Activated gamma-delta T cell treated with anti-CD3 and anti-CD28 coated beads, Interleukin-2, amount 50 U/mL, for 16 hours (primary cell): ENCODE data around the gene ATG4B.
"Not testable (repeated sequence)": the region's sequence is repeated elsewhere in the genome, so short reads cannot be mapped to it uniquely, and the experiment has no call there.

ENCODE experiments used
- DNase-seq: peaks from one replicate; pipeline ENCODE4 v3.0.0-alpha.2; 2020; ENCODE audit warnings: low read depth

Gene ATG4B

GRCh38 chr2:241640165-241640795, 2.8 kb downstream of the ATG4B start:
- no peak for DNase-seq

- DNase-seq: no peak
These were observed 4.1 kb downstream of the ATG4B start for GRCh38 chr2:241641631-241642030.

DNA sequence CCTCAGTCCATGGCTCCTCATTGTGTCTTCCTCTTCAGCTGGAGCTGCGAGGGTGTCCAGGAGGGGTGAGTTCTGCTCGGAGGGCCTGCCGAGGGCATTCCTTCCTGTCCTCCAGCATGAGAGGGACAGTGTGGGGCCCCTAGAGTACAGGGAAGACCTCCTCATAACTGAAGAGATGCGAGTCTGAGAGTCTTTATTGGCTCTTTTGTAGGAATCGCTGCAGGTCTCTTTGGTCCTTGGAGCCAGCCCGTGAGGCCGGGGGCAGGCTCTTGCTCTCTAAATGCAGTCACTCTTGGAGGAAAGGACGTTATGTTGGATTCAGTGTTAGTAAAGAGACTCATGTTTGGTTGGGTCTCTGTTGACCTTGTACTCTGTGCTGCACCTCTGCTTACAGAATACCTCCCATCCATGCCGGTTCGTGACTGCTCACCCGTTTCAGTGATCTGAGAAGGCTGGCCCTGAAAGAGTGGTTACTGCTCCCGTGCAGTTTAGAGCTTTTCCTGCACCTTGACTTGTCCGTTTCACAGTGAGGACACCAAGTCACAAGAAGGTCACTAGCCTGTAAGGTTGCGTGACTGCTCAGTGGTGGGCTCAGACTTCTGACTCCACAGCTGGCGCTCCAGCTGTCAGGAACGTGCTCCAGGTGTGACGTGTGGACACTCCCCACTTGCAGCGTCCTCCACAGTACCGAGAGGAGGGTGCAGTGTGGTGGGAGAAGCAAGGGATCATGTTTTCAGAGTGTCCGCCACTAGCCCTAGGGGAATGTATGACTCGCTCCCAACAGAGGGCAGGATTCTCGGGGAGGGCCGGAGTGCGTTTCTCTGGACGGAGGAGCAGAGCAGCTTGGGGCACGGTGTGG, 7.8 kb downstream of the ATG4B start:
- no peak for DNase-seq

- DNase-seq: no peak
These were observed 8.6 kb downstream of the ATG4B start for GRCh38 chr2:241645915-241646645.

GRCh38 chr2:241648453-241648852, 11.0 kb downstream of the ATG4B start:
- no peak for DNase-seq

DNA sequence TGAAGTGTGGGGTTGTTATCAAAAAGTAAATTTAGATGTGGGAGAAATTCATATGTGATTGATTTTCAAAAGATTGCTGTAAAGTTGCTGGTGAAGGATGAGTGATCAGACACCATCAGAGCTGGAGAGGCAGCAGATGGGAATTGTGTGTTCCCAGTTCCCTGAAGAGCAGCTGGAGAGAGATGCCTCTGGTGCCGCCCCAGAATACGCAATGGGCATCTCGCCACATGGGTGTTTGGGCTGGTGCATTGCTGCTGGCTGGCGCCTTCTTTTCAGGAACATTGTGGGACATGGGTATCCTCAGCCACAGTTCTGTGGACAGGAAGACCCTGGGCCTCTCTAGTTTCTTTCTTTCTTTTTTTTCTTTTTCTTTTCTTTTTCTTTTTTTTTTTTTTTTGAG, 11.9 kb downstream of the ATG4B start:
- DNase-seq: no peak

DNA sequence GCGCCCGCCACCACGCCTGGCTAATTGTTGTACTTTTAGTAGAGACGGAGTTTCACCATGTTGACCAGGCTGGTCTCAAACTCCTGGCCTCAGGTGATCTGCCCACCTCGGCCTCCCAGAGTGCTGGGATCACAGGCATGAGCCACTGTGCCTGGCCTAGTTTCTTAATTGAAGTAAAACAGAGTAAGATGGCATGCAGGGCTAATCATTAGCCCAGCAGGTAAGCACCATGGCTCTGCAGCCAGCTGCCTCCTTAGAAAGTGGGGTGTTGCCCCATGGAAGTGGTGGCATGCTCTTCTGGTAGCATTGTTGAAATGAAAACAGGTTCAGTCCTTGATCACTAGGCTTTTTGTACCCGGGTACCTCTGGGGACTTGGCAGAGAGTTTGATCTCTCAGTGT, 12.4 kb downstream of the ATG4B start:
- DNase-seq: no peak

DNA sequence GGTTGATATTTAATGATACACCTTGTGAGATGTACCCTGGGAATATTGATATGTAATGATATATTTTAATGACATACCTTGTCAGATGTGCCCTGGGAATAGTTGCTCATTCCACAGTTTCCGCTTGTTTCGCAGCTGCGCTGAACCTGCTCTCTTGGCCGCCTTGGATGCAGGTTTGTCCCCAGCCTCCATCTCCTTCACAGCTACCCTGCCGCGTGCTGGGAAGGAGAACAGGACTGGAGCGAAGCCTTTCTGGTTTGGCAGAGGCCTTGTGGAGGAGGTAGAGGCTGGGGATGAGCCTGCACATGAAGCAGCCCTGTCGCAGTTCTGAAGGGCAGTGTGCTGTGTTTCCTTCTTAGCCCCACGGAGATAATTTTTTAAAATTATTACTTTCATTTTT, 14.6 kb downstream of the ATG4B start:
- no peak for DNase-seq

GRCh38 chr2:241652722-241653121, 15.2 kb downstream of the ATG4B start:
- no peak for DNase-seq

- no peak for DNase-seq
These were observed 15.8 kb downstream of the ATG4B start for GRCh38 chr2:241653210-241653750.

DNA sequence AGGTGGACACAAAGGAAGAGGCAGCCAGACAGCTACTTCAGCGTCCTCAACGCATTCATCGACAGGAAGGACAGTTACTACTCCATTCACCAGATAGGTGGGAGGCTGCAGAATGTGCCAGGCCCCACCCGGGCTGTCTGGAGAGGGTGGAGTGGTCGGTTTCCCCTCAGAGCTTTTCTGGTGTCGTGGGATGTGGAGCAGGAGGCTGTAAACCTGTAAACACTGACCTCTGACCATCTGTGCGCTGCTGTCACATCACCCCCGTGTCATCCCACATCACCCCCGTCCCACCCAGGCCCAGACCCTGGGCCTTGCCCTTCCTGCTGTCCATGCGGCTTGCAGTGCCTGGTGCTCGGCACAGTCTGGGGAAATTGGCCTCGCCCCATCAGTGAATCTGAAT, 17.1 kb downstream of the ATG4B start:
- no peak for DNase-seq

DNA sequence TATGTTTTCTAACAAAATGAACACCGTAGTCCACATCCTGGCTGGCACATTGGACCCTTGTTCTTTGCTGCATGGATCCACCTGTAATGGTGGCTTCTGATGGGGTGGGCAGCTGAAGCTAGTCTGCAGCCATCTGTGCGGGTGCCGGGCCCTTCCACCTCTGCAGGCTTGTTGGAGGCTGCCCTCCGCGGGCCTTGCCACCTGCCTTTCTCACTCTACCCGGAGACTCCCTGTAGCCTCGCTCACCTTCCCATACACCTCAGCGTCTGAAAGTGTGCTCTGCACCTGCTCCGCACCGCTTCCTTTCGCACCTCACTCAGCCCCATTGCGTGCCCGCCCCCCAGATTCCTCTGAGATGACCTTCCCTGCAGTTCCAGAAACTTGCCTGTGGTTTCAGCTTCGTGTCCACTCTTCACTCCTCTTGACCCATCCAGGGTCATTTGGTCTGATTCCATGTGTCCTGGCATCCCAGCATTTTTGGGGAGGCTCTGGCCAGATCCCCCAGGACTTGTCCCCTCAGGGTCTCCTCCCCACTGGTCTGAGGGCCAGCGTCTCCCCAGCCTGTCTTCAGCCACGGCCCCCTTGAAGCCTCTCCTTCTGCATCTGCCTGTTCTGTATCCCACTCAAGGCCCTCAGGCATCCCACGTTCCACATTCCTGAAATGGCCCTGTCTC, 18.2 kb downstream of the ATG4B start:
- no peak for DNase-seq

DNA sequence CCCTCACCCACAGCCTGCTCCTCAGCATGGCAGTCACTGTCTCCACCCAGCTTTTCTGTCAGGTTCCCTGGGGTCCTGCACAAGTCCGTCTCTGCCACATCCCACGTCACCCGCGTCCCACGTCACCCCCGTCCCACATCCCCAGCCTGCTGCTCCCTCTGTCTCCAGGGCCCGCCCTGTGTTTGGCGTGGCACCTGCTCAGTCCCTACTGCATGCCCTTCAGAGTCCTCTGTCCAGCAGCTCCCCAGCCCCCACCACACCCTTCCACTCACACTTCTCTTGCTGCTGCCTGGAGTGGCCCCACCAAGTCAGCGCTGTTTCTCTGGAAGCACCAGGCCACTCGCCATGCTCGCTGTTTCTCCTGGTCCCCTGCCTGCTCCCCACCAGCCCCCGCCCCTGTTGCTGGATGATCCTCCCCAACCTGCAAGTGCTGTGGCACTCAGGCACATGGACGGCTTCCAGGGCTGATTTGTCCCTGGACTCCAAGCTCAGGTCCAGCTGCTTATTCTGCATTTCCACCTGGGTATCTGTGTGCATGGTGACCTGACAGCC, 18.8 kb downstream of the ATG4B start:
- no peak for DNase-seq

GRCh38 chr2:241657786-241658254, 20.3 kb downstream of the ATG4B start:
- DNase-seq: no peak

DNA sequence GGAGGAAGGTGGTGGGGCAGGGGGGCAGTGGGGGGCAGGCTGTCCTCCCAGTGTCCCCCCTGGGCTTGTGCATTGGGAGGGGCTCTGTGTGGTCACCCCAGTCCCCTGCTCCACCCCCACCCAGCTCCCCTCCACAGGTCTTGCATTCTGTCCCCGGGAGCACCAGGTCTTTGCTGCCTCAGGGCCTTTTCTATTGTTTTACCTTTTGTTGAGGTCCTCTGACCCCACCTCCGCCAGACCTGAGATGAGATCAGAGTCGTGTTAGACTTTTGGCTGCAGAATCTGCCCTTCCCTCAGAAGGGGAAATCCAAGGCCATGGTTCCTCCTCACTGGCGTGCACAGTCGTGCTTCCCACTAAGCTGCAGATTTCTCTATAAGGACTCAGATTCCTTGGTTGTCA, 20.8 kb downstream of the ATG4B start:
- DNase-seq: no peak

DNA sequence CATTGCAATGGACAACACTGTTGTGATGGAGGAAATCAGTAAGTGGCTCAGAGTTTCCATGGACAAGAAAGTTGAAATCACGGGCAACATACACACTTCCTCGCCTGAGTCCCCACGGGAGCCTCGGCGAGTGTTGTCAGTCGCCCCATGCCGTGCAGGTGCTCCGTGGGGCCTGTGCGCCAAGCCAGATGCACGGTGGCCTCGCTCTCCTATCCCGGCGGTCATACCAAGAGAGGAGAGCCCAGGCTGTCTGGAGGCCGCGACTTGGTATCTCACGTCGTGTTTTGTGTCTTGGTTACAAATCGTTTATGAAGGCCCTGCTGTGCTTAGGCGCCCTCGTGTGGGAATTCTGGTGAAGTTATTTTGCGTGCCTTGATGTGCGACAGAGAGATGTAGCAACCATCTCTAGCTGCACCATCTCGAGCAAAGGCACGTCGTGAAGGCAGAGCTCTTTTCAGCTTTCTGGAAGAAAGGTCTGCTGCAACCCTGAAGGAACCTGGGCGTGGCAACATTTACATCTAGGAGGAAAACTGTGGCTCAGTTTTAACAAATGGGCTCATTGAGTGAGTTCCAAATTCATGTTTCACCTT, 21.8 kb downstream of the ATG4B start:
- no peak for DNase-seq

DNA sequence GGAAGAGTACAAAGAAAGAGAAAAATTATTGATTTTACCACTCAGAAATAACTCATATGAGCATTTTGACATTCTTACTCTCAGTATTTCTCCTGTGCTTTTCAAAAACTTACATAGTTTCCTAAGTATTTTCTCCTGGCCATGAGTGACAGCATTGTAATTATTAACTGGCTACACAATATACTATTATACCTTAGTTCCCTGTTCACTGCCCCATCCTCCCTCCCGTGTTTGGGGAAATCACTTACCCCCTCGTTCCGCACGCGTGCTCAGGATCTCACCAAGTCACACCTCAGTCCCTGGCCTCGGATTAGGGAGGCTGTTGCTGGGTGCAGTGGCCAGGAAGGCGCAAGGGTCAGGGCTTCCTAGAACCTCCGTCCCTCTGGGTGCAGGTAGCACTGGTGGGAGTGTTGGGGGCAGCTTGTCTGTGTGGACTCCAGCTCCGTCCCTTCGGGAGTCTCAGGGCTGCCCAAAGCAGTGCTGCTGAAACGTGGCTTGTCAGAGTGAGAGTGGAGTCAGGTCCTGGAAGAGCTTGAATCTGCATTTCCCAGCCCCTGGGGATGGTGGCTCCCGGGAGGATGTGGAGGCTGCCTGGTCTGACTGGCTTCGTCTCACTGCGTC, 23.2 kb downstream of the ATG4B start:
- DNase-seq: no peak

GRCh38 chr2:241662731-241663130, 25.2 kb downstream of the ATG4B start:
- DNase-seq: not testable (repeated sequence)

DNA sequence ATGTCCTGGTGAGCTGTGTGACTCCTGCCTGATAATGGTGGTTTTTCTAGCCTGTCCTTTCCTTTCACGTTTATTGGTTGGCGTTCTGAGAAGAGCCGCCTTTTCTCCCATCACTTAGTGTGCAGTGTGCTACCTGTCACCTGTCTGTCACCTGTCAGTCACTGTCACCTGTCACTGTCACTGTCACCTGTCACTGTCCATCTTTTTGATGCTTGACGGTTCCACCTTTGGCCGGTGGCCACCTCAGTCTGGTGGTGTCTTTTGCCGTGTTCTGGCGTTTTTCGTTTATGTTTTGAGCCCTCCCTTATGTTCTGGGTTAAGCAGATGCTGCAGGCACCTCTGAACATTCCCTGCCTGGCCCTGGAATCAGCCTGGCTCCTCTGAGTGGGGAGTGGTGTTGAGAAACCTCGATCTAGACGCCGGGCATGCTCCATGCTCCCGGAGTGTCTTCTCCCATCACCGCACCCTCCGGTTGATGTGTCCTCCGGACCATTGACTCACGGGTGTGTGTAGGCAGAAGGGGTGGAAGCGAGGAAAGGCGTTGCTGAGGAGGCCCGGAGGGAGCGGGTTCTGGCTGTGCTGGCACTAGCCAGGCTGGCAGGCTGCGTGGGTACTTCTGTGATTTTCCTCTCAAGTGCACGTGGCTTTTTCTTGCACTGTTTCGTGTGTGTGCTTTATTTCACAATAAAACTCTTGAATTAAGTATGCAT, 28.4 kb downstream of the ATG4B start:
- no peak for DNase-seq
